Right lung (tissue), 5 donors: ENCODE data around the gene C20orf173. TPM values are rescaled to one million over a fixed set of nuclear protein-coding genes. Genes with fewer than 3 reads are reported as not detected.
"Not testable (repeated sequence)": the region's sequence is repeated elsewhere in the genome, so short reads cannot be mapped to it uniquely, and the experiment has no call there.

Experiments used
- DNase-seq, 2 donors: peaks; one replicate each; pipeline ENCODE4 v3.0.0-alpha.2; 2013
- polyA plus RNA-seq, 5 donors: library from polyadenylated mRNA; unstranded; fragments of 120-200 nt; gene quantifications; one replicate each; pipeline versions ENCODE4 v1.2.1 to v1.2.3, GENCODE V29; 2013; ENCODE audit warnings: inconsistent platforms in 1 of 5, low replicate concordance in 1 of 5; ENCODE audit not compliant: insufficient read length in 5 of 5, insufficient read depth in 1 of 5

C20orf173 gene
- polyA plus RNA-seq, 5 donors, result not detected

GRCh38 chr20:35547329-35547728 lies 17.9 kb upstream of the C20orf173 start:
- DNase-seq, result no peak

GRCh38 chr20:35546127-35546526 lies 16.7 kb upstream of the C20orf173 start:
- no peak for DNase-seq

GRCh38 chr20:35544941-35545340 lies 15.5 kb upstream of the C20orf173 start:
- DNase-seq, result not testable (repeated sequence)

- DNase-seq, result no peak
These were observed 15.0 kb upstream of the C20orf173 start for GRCh38 chr20:35544436-35544835.

GRCh38 chr20:35542990-35543389 lies 13.5 kb upstream of the C20orf173 start:
- DNase-seq, result no peak

- peak; percentile 95 to 96 for DNase-seq
These were observed 12.6 kb upstream of the C20orf173 start, which contains the start of gene ERGIC3 for GRCh38 chr20:35541783-35542662. Gene ERGIC3 (plus strand): TSS chr20:35542078. CDS start chr20:35542098, 20 bp downstream.

- DNase-seq, result no peak
These were observed 11.8 kb upstream of the C20orf173 start for GRCh38 chr20:35541118-35541782.

GRCh38 chr20:35539756-35540212 lies 10.3 kb upstream of the C20orf173 start:
- peak; percentile 70 to 71 for DNase-seq

GRCh38 chr20:35527122-35527769 lies 2.2 kb downstream of the C20orf173 start:
- no peak for DNase-seq

GRCh38 chr20:35525639-35526038 lies 3.8 kb downstream of the C20orf173 start:
- DNase-seq, result no peak

GRCh38 chr20:35523298-35523888 lies 6.1 kb downstream of the C20orf173 start:
- no peak for DNase-seq

GRCh38 chr20:35518955-35519354 lies 10.5 kb downstream of the C20orf173 start:
- peak; percentile 27 to 40 for DNase-seq

- DNase-seq, result not testable (repeated sequence)
These were observed 11.7 kb downstream of the C20orf173 start for GRCh38 chr20:35517767-35518166.

GRCh38 chr20:35517125-35517524 lies 12.3 kb downstream of the C20orf173 start:
- no peak for DNase-seq

- no peak for DNase-seq
These were observed 13.4 kb downstream of the C20orf173 start for GRCh38 chr20:35515949-35516645.

GRCh38 chr20:35515341-35515740 lies 14.1 kb downstream of the C20orf173 start:
- DNase-seq, result no peak

GRCh38 chr20:35514371-35514932 lies 15.0 kb downstream of the C20orf173 start:
- no peak for DNase-seq

GRCh38 chr20:35511814-35512420 lies 17.5 kb downstream of the C20orf173 start:
- peak; percentile 21 to 30 for DNase-seq

- no peak for DNase-seq
These were observed 18.3 kb downstream of the C20orf173 start for GRCh38 chr20:35510951-35511735.
